GM23338 (cell line): ENCODE data around the gene G6PC2. TPM values are rescaled to one million over a fixed set of nuclear protein-coding genes. Genes with fewer than 3 reads are reported as not detected.

Source experiments
- ATAC-seq: fragments of 200-7000 bp; cut with Tn5 transposase; 3 replicates; pipeline ENCODE4 v1.9.1; 2020
- DNase-seq: peaks from one replicate; pipeline ENCODE4 v3.0.0-alpha.2; 2015; ENCODE audit warnings: low spot score
- H2AFZ ChIP-seq: fragments of 200-600 bp; sonication (generic); 2 replicates; pipeline ENCODE4 v1.8.0; 2016; ENCODE audit warnings: antibody characterized with exemption, mild to moderate bottlenecking, moderate library complexity
- H3F3A ChIP-seq: fragments of 200-600 bp; sonication (generic); replicated peaks from 2 replicates; pipeline ENCODE4 v1.8.0; 2017; ENCODE audit warnings: antibody characterized with exemption, mixed run types, low read depth
- H3K27ac ChIP-seq: fragments of 200-600 bp; sonication (generic); 2 replicates; pipeline ENCODE4 v1.6.1; 2016; ENCODE audit warnings: low read depth
- H3K27me3 ChIP-seq: fragments of 200-600 bp; sonication (generic); 2 replicates; pipeline ENCODE4 v1.8.0; 2016; ENCODE audit warnings: mild to moderate bottlenecking, mixed run types, moderate library complexity; ENCODE audit not compliant: insufficient read depth
- H3K36me3 ChIP-seq: fragments of 200-600 bp; sonication (generic); 2 replicates; pipeline ENCODE4 v1.8.0; 2016; ENCODE audit warnings: mild to moderate bottlenecking; ENCODE audit not compliant: insufficient read depth
- H3K4me1 ChIP-seq: fragments of 200-600 bp; sonication (generic); 2 replicates; pipeline ENCODE4 v1.8.0; 2016; ENCODE audit warnings: mild to moderate bottlenecking, moderate library complexity; ENCODE audit not compliant: insufficient read depth
- H3K4me2 ChIP-seq: fragments of 200-600 bp; sonication (generic); 2 replicates; pipeline ENCODE4 v1.7.1; 2017; ENCODE audit warnings: mixed run types
- H3K4me3 ChIP-seq: fragments of 200-600 bp; sonication (generic); 2 replicates; pipeline ENCODE4 v1.6.1; 2016; ENCODE audit warnings: mixed run types
- H3K79me2 ChIP-seq: fragments of 200-600 bp; sonication (generic); replicated peaks from 2 replicates; pipeline ENCODE4 v1.8.0; 2017; ENCODE audit warnings: mild to moderate bottlenecking; ENCODE audit not compliant: insufficient read depth
- H3K9me2 ChIP-seq: fragments of 200-600 bp; sonication (generic); 2 replicates; pipeline ENCODE4 v1.8.0; 2017; ENCODE audit not compliant: insufficient read depth
- H4K20me1 ChIP-seq: fragments of 200-600 bp; sonication (generic); replicated peaks from 2 replicates; pipeline ENCODE4 v1.8.0; 2017; ENCODE audit warnings: mild to moderate bottlenecking; ENCODE audit not compliant: insufficient read depth
- H3K27ac Mint-ChIP-seq: 2 replicates; pipeline ENCODE4 v1.8.0; 2020; ENCODE audit warnings: inconsistent platforms, mild to moderate bottlenecking, moderate library complexity, mixed read lengths
- H3K27me3 Mint-ChIP-seq: 3 replicates; pipeline ENCODE4 v1.8.0; 2022; ENCODE audit warnings: low read depth, mild to moderate bottlenecking, moderate library complexity, mixed read lengths, inconsistent platforms; ENCODE audit not compliant: insufficient read depth, poor library complexity
- H3K36me3 Mint-ChIP-seq: 3 replicates; pipeline ENCODE4 v1.8.0; 2021; ENCODE audit warnings: low read depth, mild to moderate bottlenecking, inconsistent platforms, moderate library complexity, mixed read lengths
- H3K4me1 Mint-ChIP-seq: 3 replicates; pipeline ENCODE4 v1.8.0; 2020; ENCODE audit warnings: mild to moderate bottlenecking, inconsistent platforms, mixed read lengths
- H3K4me3 Mint-ChIP-seq: 3 replicates; pipeline ENCODE4 v1.8.0; 2021; ENCODE audit warnings: moderate library complexity, mild to moderate bottlenecking, inconsistent platforms, mixed read lengths
- H3K9me3 Mint-ChIP-seq: 3 replicates; pipeline ENCODE4 v1.8.0; 2020; ENCODE audit warnings: moderate library complexity, mild to moderate bottlenecking, inconsistent platforms, mixed read lengths
- CREB1 ChIP-seq: fragments of 250-450 bp; sonication (Bioruptor Pico); IDR thresholded peaks from 2 replicates; pipeline ENCODE4 v1.5.0; 2020; ENCODE audit warnings: low read depth, mild to moderate bottlenecking, moderate library complexity
- CTCF ChIP-seq, 2 experiments: fragments of 200-600 bp in 1 of 2; sonication (generic) in 1 of 2; conservative IDR thresholded peaks; 2 replicates each; pipeline versions ENCODE4 v1.5.1 to v1.6.1; 2016 to 2017; ENCODE audit warnings: antibody characterized with exemption in 2 of 2, low read depth in 2 of 2, mild to moderate bottlenecking in 2 of 2, moderate library complexity in 1 of 2
- EZH2phosphoT487 ChIP-seq: fragments of 200-600 bp; sonication (generic); IDR thresholded peaks from one replicate; pipeline ENCODE4 v1.8.1; 2018; ENCODE audit warnings: antibody characterized with exemption; ENCODE audit not compliant: unreplicated experiment
- JUNB ChIP-seq: IDR thresholded peaks from one replicate; pipeline ENCODE4 v1.6.1; 2016; ENCODE audit warnings: antibody characterized with exemption; ENCODE audit not compliant: unreplicated experiment
- NANOG ChIP-seq: IDR thresholded peaks from 2 replicates; pipeline ENCODE4 v1.6.1; 2016; ENCODE audit warnings: antibody characterized with exemption, borderline replicate concordance
- POLR2AphosphoS5 ChIP-seq: IDR thresholded peaks from 2 replicates; pipeline ENCODE4 v1.6.1; 2016; ENCODE audit warnings: antibody characterized with exemption, low read depth
- ZNF114 ChIP-seq: fragments of 250-450 bp; sonication (Bioruptor Pico); IDR thresholded peaks from 2 replicates; pipeline ENCODE4 v1.5.0; 2020; ENCODE audit warnings: mild to moderate bottlenecking, moderate library complexity
- ZNF331 ChIP-seq: fragments of 250-450 bp; sonication (Bioruptor Pico); IDR thresholded peaks from 2 replicates; pipeline ENCODE4 v1.5.0; 2020; ENCODE audit warnings: low read depth, mild to moderate bottlenecking, moderate library complexity
- polyA plus RNA-seq: library from polyadenylated mRNA; unstranded; fragments of >200 nt; fragmentation: Nextera tagmentation; extraction: Ambion mirVana; gene quantifications from 2 replicates; pipeline ENCODE4 v1.2.1, GENCODE V29; 2016
- total RNA-seq: library from RNA; depleted of rRNA; stranded (reverse); fragments of >200 nt; shearing (Covaris generic); gene quantifications from 2 replicates; pipeline ENCODE4 v1.2.3, GENCODE V29; 2014
- TF ChIP-seq, protein P1 (sequence below): IDR thresholded peaks from 2 replicates; pipeline ENCODE4 v1.6.1; 2016; ENCODE audit warnings: antibody characterized with exemption
- TF ChIP-seq, protein P2 (sequence below): fragments of 250-450 bp; sonication (Bioruptor Pico); IDR thresholded peaks from 2 replicates; pipeline ENCODE4 v1.5.0; 2020; ENCODE audit warnings: mild to moderate bottlenecking, moderate library complexity

The G6PC2 gene
- total and polyA plus RNA-seq, 2 experiments from 2014 or later: not detected

DNA sequence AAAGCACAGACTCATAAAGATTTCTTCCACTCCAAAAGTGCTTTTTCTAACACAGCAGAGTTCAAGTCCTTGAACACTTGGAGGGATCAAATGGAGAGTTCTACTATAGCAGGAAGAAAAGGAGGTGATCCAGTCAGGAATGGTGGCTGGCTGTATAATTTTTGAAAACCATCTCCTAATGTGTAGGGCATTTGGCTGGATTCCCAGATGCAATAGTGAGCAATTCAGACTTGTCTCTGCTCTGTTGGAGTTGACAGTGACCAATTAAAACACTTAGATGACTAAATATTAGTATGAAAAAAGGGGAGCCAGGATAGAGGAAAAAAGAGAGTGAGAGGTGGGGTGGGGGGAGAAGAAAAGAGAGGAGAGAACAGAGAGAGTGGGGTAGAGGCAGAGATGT lies 5.3 kb upstream of the G6PC2 start:
- no peak overlapping the region for H3K4me3 ChIP-seq
- Mint-ChIP-seq H3K9me3 (no peaks in the 10 kb centered on the region), H3K36me3 (no peaks in the 10 kb centered on the region), H3K27me3 (no peaks in the 10 kb centered on the region), H3K27ac (no peak overlapping the region), H3K4me1 (no peaks in the 10 kb centered on the region; the same call in 2 of the 3 replicates), H3K4me3 (no peak overlapping the region)
- no peak overlapping the region; the same call in 1 of the 2 replicates for H2AFZ ChIP-seq
- no peak overlapping the region for H3K4me2 ChIP-seq
- H3F3A ChIP-seq: no peaks in the 10 kb centered on the region
- no peaks in the 10 kb centered on the region for H3K27me3 ChIP-seq
- 0 out of 2 replicates have a peak, but pooled peaks cover 5% of the 10 kb centered on the region for H3K9me2 ChIP-seq
- no peaks in the 10 kb centered on the region for H3K4me1 ChIP-seq
- ATAC-seq: no peak
- no peak overlapping the region for H3K27ac ChIP-seq
- TF ChIP-seq ZNF331: no peak
- TF ChIP-seq CTCF (conservative IDR thresholded peaks at IDR 0.05; ENCODE audit: low read depth in 2 of 2): no peak
- TF ChIP-seq JUNB: no peak
- no peak for TF ChIP-seq POLR2AphosphoS5
- no peak for TF ChIP-seq NANOG
- TF ChIP-seq, protein P1, sequence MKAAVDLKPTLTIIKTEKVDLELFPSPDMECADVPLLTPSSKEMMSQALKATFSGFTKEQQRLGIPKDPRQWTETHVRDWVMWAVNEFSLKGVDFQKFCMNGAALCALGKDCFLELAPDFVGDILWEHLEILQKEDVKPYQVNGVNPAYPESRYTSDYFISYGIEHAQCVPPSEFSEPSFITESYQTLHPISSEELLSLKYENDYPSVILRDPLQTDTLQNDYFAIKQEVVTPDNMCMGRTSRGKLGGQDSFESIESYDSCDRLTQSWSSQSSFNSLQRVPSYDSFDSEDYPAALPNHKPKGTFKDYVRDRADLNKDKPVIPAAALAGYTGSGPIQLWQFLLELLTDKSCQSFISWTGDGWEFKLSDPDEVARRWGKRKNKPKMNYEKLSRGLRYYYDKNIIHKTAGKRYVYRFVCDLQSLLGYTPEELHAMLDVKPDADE: no peak
- TF ChIP-seq ZNF114 (CRISPR knock-in tag): no peak
- no peak for TF ChIP-seq EZH2phosphoT487
- TF ChIP-seq CREB1 (CRISPR knock-in tag): no peak
- TF ChIP-seq, protein P2, sequence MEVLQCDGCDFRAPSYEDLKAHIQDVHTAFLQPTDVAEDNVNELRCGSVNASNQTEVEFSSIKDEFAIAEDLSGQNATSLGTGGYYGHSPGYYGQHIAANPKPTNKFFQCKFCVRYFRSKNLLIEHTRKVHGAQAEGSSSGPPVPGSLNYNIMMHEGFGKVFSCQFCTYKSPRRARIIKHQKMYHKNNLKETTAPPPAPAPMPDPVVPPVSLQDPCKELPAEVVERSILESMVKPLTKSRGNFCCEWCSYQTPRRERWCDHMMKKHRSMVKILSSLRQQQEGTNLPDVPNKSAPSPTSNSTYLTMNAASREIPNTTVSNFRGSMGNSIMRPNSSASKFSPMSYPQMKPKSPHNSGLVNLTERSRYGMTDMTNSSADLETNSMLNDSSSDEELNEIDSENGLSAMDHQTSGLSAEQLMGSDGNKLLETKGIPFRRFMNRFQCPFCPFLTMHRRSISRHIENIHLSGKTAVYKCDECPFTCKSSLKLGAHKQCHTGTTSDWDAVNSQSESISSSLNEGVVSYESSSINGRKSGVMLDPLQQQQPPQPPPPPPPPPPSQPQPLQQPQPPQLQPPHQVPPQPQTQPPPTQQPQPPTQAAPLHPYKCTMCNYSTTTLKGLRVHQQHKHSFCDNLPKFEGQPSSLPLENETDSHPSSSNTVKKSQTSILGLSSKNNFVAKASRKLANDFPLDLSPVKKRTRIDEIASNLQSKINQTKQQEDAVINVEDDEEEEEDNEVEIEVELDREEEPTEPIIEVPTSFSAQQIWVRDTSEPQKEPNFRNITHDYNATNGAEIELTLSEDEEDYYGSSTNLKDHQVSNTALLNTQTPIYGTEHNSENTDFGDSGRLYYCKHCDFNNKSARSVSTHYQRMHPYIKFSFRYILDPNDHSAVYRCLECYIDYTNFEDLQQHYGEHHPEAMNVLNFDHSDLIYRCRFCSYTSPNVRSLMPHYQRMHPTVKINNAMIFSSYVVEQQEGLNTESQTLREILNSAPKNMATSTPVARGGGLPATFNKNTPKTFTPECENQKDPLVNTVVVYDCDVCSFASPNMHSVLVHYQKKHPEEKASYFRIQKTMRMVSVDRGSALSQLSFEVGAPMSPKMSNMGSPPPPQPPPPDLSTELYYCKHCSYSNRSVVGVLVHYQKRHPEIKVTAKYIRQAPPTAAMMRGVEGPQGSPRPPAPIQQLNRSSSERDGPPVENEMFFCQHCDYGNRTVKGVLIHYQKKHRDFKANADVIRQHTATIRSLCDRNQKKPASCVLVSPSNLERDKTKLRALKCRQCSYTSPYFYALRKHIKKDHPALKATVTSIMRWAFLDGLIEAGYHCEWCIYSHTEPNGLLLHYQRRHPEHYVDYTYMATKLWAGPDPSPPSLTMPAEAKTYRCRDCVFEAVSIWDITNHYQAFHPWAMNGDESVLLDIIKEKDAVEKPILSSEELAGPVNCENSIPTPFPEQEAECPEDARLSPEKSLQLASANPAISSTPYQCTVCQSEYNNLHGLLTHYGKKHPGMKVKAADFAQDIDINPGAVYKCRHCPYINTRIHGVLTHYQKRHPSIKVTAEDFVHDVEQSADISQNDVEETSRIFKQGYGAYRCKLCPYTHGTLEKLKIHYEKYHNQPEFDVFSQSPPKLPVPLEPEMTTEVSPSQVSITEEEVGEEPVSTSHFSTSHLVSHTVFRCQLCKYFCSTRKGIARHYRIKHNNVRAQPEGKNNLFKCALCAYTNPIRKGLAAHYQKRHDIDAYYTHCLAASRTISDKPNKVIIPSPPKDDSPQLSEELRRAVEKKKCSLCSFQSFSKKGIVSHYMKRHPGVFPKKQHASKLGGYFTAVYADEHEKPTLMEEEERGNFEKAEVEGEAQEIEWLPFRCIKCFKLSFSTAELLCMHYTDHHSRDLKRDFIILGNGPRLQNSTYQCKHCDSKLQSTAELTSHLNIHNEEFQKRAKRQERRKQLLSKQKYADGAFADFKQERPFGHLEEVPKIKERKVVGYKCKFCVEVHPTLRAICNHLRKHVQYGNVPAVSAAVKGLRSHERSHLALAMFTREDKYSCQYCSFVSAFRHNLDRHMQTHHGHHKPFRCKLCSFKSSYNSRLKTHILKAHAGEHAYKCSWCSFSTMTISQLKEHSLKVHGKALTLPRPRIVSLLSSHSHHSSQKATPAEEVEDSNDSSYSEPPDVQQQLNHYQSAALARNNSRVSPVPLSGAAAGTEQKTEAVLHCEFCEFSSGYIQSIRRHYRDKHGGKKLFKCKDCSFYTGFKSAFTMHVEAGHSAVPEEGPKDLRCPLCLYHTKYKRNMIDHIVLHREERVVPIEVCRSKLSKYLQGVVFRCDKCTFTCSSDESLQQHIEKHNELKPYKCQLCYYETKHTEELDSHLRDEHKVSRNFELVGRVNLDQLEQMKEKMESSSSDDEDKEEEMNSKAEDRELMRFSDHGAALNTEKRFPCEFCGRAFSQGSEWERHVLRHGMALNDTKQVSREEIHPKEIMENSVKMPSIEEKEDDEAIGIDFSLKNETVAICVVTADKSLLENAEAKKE (CRISPR knock-in tag): no peak
- no peaks in the 10 kb centered on the region for H3K79me2 ChIP-seq
- no peaks in the 10 kb centered on the region for H4K20me1 ChIP-seq
- DNase-seq: no peak
- no peaks in the 10 kb centered on the region for H3K36me3 ChIP-seq
